ENCODE measurements around the gene PSMD13.
"Not testable (repeated sequence)": the region's sequence is repeated elsewhere in the genome, so short reads cannot be mapped to it uniquely, and the experiment has no call there.

The PSMD13 gene

GRCh38 chr11:236774-237767 lies at the start of gene PSMD13:
Gene PSMD13 (plus strand): TSS chr11:236976. CDS start chr11:237050, 74 bp downstream.
- DNase-seq, result no peak

GRCh38 chr11:189200-189783 lies 47.5 kb upstream of the PSMD13 start:
- DNase-seq, result not testable (repeated sequence)

- not testable (repeated sequence) for DNase-seq
Observed at GRCh38 chr11:189843-190311, 46.9 kb upstream of the PSMD13 start.

- not testable (repeated sequence) for DNase-seq
Observed at GRCh38 chr11:190546-190945, 46.2 kb upstream of the PSMD13 start.

- DNase-seq, result not testable (repeated sequence)
Observed at GRCh38 chr11:191490-192478, 45.0 kb upstream of the PSMD13 start.

- DNase-seq, result not testable (repeated sequence)
Observed at GRCh38 chr11:192674-193128, 44.1 kb upstream of the PSMD13 start, which contains the start of gene SCGB1C1. Gene SCGB1C1 (plus strand): TSS chr11:193078. CDS start chr11:193100, 22 bp downstream.

- DNase-seq, result not testable (repeated sequence)
Observed at GRCh38 chr11:193481-193880, 43.3 kb upstream of the PSMD13 start.

GRCh38 chr11:196786-197731 lies 39.7 kb upstream of the PSMD13 start:
- DNase-seq, result no peak

GRCh38 chr11:197741-198235 lies 39.0 kb upstream of the PSMD13 start:
- DNase-seq, result no peak

GRCh38 chr11:198236-198806 lies 38.5 kb upstream of the PSMD13 start:
- no peak for DNase-seq

- no peak for DNase-seq
Observed at GRCh38 chr11:199004-199581, 37.7 kb upstream of the PSMD13 start.

GRCh38 chr11:199782-200181 lies 37.0 kb upstream of the PSMD13 start:
- no peak for DNase-seq

GRCh38 chr11:200224-201003 lies 36.4 kb upstream of the PSMD13 start:
- no peak for DNase-seq

GRCh38 chr11:201966-202365 lies 34.8 kb upstream of the PSMD13 start:
- no peak for DNase-seq

- no peak for DNase-seq
Observed at GRCh38 chr11:202490-202889, 34.3 kb upstream of the PSMD13 start.

GRCh38 chr11:203056-203944 lies 33.5 kb upstream of the PSMD13 start:
- DNase-seq, result no peak

- no peak for DNase-seq
Observed at GRCh38 chr11:203945-204586, 32.7 kb upstream of the PSMD13 start.

GRCh38 chr11:204587-205109 lies 32.1 kb upstream of the PSMD13 start:
- no peak for DNase-seq
